CD4-positive, alpha-beta T cell (primary cell): ENCODE data around the gene IFT81. TPM values are rescaled to one million over a fixed set of nuclear protein-coding genes. Genes with fewer than 3 reads are reported as not detected.

Experiments used
- ATAC-seq: fragments of 200-7000 bp; cut with Tn5 transposase; one replicate; pipeline ENCODE4 v1.10.0; 2022; ENCODE audit warnings: mild to moderate bottlenecking; ENCODE audit not compliant: poor library complexity
- CTCF ChIA-PET: fragments of 350-600 bp; sonication (Branson Sonifier 250); formaldehyde crosslinking; loops from one replicate; lab custom pipeline; 2021; ENCODE audit warnings: antibody characterized with exemption, inconsistent platforms; lab: Charles Lee
- POLR2A ChIA-PET: fragments of 350-600 bp; sonication (Branson Sonifier 250); formaldehyde crosslinking; loops from one replicate; lab custom pipeline; 2021; ENCODE audit warnings: antibody characterized with exemption, inconsistent platforms; lab: Charles Lee
- DNase-seq, 14 experiments: peaks; one replicate each; pipeline ENCODE4 v3.0.0-alpha.2; 2013 to 2020; ENCODE audit warnings: mixed read lengths in 2 of 14
- H3K27ac ChIP-seq, 2 donors: one replicate each; pipeline versions ENCODE4 v1.5.1 to v1.7.0; 2013; ENCODE audit warnings: low read length in 2 of 2, low read depth in 1 of 2, mild to moderate bottlenecking in 1 of 2
- H3K27me3 ChIP-seq, 2 experiments: 1 replicate in 1 of 2; 2 replicates in 1 of 2; pipeline versions ENCODE4 v1.6.1 to v1.7.0; 2013; ENCODE audit warnings: low read length in 2 of 2, control low read depth in 1 of 2, mild to moderate bottlenecking in 1 of 2, moderate library complexity in 1 of 2; ENCODE audit not compliant: insufficient read depth in 2 of 2, control insufficient read depth in 1 of 2
- H3K36me3 ChIP-seq: one replicate; pipeline ENCODE4 v1.6.1; 2013; ENCODE audit warnings: low read length, control low read depth; ENCODE audit not compliant: insufficient read depth
- H3K4me1 ChIP-seq: one replicate; pipeline ENCODE4 v1.6.1; 2013; ENCODE audit warnings: low read length, control low read depth; ENCODE audit not compliant: insufficient read depth
- H3K4me3 ChIP-seq: one replicate; pipeline ENCODE4 v1.5.1; 2013; ENCODE audit warnings: mild to moderate bottlenecking, low read length, moderate library complexity
- H3K9me3 ChIP-seq, 2 experiments: 1 replicate in 1 of 2; 2 replicates in 1 of 2; pipeline versions ENCODE4 v1.6.1 to v1.7.0; 2013; ENCODE audit warnings: low read length in 2 of 2, mild to moderate bottlenecking in 2 of 2, control low read depth in 1 of 2, moderate library complexity in 1 of 2; ENCODE audit not compliant: control insufficient read depth in 1 of 2, insufficient read depth in 1 of 2
- H3K27ac Mint-ChIP-seq: one replicate; pipeline ENCODE4 v1.8.0; 2020; ENCODE audit warnings: mixed read lengths
- H3K27me3 Mint-ChIP-seq: one replicate; pipeline ENCODE4 v1.8.0; 2021; ENCODE audit warnings: mixed read lengths
- H3K36me3 Mint-ChIP-seq: one replicate; pipeline ENCODE4 v1.8.0; 2021; ENCODE audit warnings: low read depth, mixed read lengths
- H3K4me1 Mint-ChIP-seq: one replicate; pipeline ENCODE4 v1.8.0; 2021; ENCODE audit warnings: low read depth, mixed read lengths
- H3K4me3 Mint-ChIP-seq: one replicate; pipeline ENCODE4 v1.8.0; 2020; ENCODE audit warnings: mild to moderate bottlenecking, mixed read lengths
- H3K9me3 Mint-ChIP-seq: one replicate; pipeline ENCODE4 v1.8.0; 2020; ENCODE audit warnings: mixed read lengths
- intact Hi-C, 2 experiments: fragments of 100-400 bp; cut with DNase I in 1 of 2; cut with micrococcal nuclease in 1 of 2; formaldehyde crosslinking; loops; one replicate each; pipeline versions ENCODE4 v1.15.1 to v1.9.0; 2023 to 2025; cut with DNase I, micrococcal nuclease
- total RNA-seq, 174 experiments: library from RNA in 2 of 174; stranded (reverse) in 2 of 174; gene quantifications; one replicate each; pipeline ENCODE4 v1.2.3 and lab custom pipeline; 2021 to 2026
- TF ChIP-seq, protein P1 (sequence below): fragments of 200-600 bp; IDR thresholded peaks from one replicate; pipeline ENCODE4 v1.8.0; 2022; ENCODE audit warnings: antibody characterized with exemption, mild to moderate bottlenecking

IFT81 gene
- total RNA-seq, 2 experiments from 2014 or later, result 0.41 to 1.1 TPM

DNA sequence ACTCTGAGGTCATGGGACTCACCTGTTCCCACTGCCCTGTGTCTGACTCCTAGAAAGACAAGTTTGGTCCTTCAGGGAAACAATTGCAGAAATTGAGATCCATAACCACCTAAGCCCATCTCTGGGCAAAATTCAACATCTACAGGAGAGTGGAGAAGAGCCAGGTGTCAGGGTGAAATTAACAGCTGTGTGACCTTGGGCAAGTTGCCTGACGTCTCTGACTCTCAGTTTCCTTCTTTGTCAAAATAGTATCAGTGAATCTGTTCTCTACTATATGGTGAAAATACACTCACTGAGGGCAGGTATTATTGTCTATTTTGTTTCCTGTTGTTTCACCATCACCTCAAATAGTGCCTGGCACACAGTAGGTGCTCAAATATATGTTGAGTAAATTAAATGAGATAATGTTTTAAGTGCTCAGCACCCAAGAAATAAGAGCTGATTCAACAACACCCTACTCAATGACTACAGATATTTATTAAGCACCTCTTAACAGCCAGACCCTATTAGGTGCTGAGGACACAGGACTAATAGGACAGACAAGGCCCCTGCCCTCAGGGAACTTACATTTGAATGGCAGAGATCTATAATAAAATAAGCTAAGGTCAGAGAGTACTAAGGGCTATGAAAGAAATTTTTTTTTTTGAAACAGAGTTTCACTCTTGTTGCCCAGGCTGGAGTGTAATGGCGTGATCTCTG lies 14.2 kb upstream of the IFT81 start:
- no peaks in the 10 kb centered on the region for H3K36me3 Mint-ChIP-seq
- ChIA-PET POLR2A (no interaction called here), CTCF (interaction anchor here (0.6 kb wide), 1 partner anchor 36 kb away, joined by 3 read pairs; no protein-coding TSS in a partner anchor)
- intact Hi-C loops, result no loop called here
- no peaks in the 10 kb centered on the region for H3K27me3 ChIP-seq
- no peaks in the 10 kb centered on the region for H3K9me3 ChIP-seq
- no peaks in the 10 kb centered on the region for H3K36me3 ChIP-seq
- H3K4me1 ChIP-seq, result no peaks in the 10 kb centered on the region
- no peaks in the 10 kb centered on the region for H3K4me1 Mint-ChIP-seq
- DNase-seq (no peak), ATAC-seq (no peak)
- no peak overlapping the region for H3K27ac ChIP-seq
- no peaks in the 10 kb centered on the region for H3K9me3 Mint-ChIP-seq
- H3K27me3 Mint-ChIP-seq, result peaks cover 9% of the 10 kb centered on the region
- no peak overlapping the region for H3K4me3 ChIP-seq
- H3K27ac Mint-ChIP-seq, result no peak overlapping the region
- TF ChIP-seq, protein P1, sequence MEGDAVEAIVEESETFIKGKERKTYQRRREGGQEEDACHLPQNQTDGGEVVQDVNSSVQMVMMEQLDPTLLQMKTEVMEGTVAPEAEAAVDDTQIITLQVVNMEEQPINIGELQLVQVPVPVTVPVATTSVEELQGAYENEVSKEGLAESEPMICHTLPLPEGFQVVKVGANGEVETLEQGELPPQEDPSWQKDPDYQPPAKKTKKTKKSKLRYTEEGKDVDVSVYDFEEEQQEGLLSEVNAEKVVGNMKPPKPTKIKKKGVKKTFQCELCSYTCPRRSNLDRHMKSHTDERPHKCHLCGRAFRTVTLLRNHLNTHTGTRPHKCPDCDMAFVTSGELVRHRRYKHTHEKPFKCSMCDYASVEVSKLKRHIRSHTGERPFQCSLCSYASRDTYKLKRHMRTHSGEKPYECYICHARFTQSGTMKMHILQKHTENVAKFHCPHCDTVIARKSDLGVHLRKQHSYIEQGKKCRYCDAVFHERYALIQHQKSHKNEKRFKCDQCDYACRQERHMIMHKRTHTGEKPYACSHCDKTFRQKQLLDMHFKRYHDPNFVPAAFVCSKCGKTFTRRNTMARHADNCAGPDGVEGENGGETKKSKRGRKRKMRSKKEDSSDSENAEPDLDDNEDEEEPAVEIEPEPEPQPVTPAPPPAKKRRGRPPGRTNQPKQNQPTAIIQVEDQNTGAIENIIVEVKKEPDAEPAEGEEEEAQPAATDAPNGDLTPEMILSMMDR, result no peak
- no peak overlapping the region for H3K4me3 Mint-ChIP-seq

DNA sequence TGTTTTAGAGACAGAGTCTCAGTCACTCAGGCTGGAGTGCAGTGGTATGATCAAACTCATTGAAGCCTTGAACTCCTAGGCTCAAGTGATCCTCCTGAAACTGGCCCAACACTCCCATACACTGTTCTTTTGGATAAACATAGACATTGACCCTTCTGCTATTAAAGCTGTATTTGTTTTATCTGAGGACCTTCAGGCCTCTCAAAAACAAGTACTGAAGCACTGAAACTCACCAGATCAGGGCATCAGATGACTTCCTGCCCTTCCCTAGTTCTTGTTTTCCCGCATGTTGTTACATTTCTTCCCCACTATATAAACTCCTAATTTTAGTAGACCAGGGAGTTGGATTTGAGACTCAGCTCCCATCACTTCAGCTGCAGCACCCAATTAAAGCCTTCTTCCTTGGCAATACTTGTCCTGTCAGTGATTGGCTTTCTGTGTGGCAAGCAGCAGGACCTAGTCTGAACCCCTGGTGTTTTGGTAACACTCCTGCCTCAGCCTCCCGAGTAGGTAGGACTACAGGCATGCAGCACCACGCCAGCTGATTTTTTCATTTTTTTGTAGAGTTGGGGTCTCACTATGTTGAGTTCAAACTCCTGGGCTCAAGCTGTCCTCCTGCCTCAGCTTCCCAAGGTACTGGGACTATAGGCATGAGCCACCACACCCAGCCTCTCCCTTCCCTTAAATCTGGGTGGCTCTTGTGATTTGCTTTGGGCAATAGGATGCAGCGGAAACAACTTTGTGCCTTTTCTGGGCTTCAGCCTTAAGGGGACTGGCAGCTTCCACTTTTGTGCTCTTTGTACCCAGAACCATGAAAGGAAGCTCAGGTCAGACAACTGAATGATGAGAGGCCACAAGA lies 12.5 kb upstream of the IFT81 start:
- Mint-ChIP-seq H3K27me3 (peaks cover 9% of the 10 kb centered on the region), H3K4me3 (no peak overlapping the region), H3K4me1 (no peaks in the 10 kb centered on the region), H3K9me3 (no peaks in the 10 kb centered on the region), H3K27ac (no peak overlapping the region), H3K36me3 (no peaks in the 10 kb centered on the region)
- H3K36me3 ChIP-seq, result no peaks in the 10 kb centered on the region
- no peak overlapping the region for H3K27ac ChIP-seq
- ChIA-PET POLR2A (no interaction called here), CTCF (interaction anchor here (1.2 kb wide), 1 partner anchor 23 kb away, joined by 5 read pairs; no protein-coding TSS in a partner anchor)
- no peaks in the 10 kb centered on the region for H3K27me3 ChIP-seq
- H3K4me1 ChIP-seq, result no peaks in the 10 kb centered on the region
- TF ChIP-seq, protein P1, result no peak
- DNase-seq (no peak), ATAC-seq (no peak)
- no peak overlapping the region for H3K4me3 ChIP-seq
- H3K9me3 ChIP-seq, result no peaks in the 10 kb centered on the region
- intact Hi-C loops, result no loop called here

DNA sequence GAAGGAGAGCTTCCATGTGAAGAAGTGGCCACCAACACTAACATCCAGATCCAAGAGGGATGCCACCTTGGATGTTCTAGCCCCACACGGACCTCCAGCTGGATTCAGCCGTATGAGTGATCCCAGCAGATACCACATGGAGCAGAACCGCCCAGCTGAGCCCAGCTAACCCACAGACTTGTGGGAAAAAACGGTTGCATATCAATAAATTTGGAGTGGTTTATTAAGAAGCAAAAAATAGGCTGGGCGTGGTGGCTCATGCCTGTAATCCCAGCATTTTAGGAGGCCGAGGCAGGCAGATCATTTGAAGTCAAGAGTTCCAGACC lies 11.9 kb upstream of the IFT81 start:
- ChIA-PET POLR2A (no interaction called here), CTCF (no interaction called here)
- Mint-ChIP-seq H3K4me3 (no peak overlapping the region), H3K9me3 (no peaks in the 10 kb centered on the region), H3K4me1 (no peaks in the 10 kb centered on the region), H3K36me3 (no peaks in the 10 kb centered on the region), H3K27ac (no peak overlapping the region), H3K27me3 (peaks cover 9% of the 10 kb centered on the region)
- H3K9me3 ChIP-seq, result no peaks in the 10 kb centered on the region
- no peak overlapping the region for H3K4me3 ChIP-seq
- intact Hi-C loops, result no loop called here
- ATAC-seq, result no peak
- H3K27me3 ChIP-seq, result no peaks in the 10 kb centered on the region
- TF ChIP-seq, protein P1, result no peak
- H3K4me1 ChIP-seq, result no peaks in the 10 kb centered on the region
- DNase-seq, result no peak
- no peaks in the 10 kb centered on the region for H3K36me3 ChIP-seq
- H3K27ac ChIP-seq, result no peak overlapping the region
